ENCODE data around the gene PRKCE.

DNA sequence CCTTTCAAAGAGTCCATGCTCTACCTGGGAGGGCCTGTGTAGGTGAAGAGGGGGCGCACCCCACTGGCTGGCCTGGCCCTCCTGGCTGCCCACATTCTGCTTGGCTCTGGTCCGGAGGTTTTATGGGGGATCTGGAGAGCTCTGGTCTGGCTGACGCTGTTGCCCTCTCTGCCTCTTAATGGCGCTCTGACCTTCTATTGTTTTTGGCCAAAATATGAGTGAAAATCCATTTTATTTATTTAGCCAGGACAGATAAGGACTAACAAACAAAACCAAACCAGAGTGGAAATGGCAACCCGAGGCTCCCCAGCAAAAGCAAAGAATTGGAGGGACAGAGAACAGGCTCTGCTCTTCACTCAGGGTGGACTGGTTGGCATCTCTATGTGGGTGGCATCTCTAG lies 45.7 kb downstream of the PRKCE start:
- TF ChIP-seq, protein P1, sequence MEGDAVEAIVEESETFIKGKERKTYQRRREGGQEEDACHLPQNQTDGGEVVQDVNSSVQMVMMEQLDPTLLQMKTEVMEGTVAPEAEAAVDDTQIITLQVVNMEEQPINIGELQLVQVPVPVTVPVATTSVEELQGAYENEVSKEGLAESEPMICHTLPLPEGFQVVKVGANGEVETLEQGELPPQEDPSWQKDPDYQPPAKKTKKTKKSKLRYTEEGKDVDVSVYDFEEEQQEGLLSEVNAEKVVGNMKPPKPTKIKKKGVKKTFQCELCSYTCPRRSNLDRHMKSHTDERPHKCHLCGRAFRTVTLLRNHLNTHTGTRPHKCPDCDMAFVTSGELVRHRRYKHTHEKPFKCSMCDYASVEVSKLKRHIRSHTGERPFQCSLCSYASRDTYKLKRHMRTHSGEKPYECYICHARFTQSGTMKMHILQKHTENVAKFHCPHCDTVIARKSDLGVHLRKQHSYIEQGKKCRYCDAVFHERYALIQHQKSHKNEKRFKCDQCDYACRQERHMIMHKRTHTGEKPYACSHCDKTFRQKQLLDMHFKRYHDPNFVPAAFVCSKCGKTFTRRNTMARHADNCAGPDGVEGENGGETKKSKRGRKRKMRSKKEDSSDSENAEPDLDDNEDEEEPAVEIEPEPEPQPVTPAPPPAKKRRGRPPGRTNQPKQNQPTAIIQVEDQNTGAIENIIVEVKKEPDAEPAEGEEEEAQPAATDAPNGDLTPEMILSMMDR (conservative IDR thresholded peaks at IDR 0.05; ENCODE audit: low read length) = no peak
- no peak for TF ChIP-seq EZH2phosphoT487 (IDR thresholded peaks at IDR 0.05; ENCODE audit: borderline replicate concordance, low read depth, low read length)

Measured in OCI-LY7 (cell line).